Lower leg skin (tissue), 3 donors: Measurements from ENCODE around the gene SERPINI1.

Experiments
- CTCF ChIP-seq, 3 donors: fragments of 450-650 bp; IDR thresholded peaks; one replicate each; pipeline ENCODE4 v1.5.1; 2016; ENCODE audit warnings: antibody characterized with exemption in 3 of 3, mild to moderate bottlenecking in 3 of 3, moderate library complexity in 2 of 3
- POLR2A ChIP-seq, 2 donors: fragments of 450-650 bp; IDR thresholded peaks; one replicate each; pipeline ENCODE4 v1.6.1; 2016 to 2017; ENCODE audit warnings: antibody characterized with exemption in 2 of 2, mild to moderate bottlenecking in 1 of 2, moderate library complexity in 1 of 2

GRCh38 chr3:167840247-167840646 lies 104.7 kb downstream of the SERPINI1 start:
- no peak for TF ChIP-seq CTCF (IDR thresholded peaks at IDR 0.05)
- no peak for TF ChIP-seq POLR2A (IDR thresholded peaks at IDR 0.05)
